Fibroblast of upper back skin (primary cell): ENCODE data around the gene PTPRD.
A peak's percentile ranks its signal among the peaks of the same experiment; 100 is the strongest.

Source experiments
- DNase-seq: peaks from one replicate; pipeline ENCODE4 v3.0.0-alpha.2; 2013

PTPRD gene

DNA sequence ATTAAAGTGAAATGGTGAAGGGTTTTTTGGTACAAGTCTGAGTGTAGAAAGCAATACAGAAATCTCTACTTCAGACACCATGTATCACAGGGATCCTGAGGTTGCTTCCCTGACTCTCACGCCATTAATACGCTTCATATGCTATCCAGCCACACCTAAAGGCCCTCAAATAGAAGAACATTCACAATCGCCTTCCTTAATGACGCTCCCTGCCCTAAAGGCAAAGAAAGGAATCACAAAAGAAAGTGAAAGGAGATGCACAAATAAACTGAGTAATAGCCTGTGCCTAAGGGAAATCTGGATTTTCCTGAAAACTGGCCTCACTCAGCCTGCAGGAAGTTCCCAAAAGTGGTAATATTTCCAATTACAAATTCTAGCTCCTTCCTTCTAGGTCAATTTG lies 1810.6 kb downstream of the PTPRD start:
- DNase-seq = no peak

DNA sequence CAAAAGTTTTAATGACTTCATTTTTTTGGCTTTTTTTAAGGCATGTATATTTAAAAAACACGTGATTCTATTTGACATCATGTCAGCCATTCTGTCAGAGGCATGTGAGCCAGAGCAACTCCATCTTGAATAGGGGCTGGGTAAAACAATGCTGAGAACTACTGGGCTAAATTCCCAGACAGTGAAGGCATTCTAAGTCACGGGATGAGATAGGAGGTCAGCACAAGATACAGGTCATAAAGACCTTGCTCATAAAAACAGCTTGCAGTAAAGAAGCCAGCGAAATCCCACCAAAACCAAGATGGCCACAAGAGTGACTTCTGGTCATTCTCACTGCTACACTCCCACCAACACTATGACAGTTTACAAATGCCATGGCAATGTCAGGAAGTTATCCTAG lies 1812.6 kb downstream of the PTPRD start:
- DNase-seq = no peak

DNA sequence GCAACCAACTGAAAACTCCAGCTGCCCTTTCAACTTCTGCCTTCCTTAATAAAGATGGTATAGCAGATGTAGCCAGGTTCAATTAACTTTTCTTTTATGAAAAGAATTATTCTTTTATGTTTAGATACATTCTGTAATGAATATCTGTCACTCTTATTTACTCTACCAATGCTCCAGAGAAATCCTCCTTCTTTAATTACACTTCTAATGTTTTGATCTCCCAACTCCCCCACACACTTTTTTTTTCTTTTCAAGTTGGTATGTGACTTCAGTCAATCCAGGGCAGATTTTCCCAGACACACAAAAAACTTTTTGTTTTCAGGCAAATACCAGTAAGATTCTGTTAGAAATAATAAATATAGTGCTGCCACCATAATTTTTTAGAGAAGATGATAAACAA lies 1813.2 kb downstream of the PTPRD start:
- no peak for DNase-seq

DNA sequence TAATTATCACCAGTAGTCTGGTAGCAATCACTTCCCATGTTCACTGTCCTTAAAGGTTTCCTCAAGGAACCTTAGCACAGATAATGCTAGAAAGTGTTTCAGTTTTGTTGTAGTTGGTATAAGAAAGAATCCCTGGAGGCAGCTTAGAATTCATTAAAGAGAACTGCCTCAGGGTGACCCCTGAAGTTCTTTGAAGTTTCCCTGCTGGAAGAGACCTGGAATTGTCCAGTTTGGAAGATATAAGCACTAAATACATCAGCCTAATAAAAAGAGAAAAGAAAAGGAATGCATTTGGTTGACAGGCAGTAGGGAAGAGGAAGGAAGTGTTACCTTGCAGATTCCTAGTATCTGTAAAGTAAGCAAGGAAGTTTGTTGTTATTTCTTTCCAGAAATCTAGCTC lies 1813.6 kb downstream of the PTPRD start:
- DNase-seq = no peak

DNA sequence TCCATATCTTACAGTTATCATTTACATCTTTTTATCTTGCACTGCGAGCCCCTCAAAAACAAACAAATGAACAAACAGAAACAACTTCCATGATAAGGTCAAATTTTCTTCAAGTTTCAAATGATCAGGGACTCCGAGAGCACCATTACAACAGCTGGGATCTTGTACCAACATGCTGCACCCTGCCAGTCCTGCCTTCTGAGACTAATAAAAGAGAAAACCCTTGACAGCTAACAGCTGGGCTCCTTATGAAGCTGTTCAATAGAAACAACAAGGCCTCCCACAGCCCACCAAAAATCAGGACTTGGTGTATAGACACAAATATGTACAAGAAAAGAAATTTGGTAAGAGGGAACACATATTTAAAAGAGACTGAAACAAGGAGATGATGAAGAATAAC lies 1828.0 kb downstream of the PTPRD start:
- DNase-seq = no peak

DNA sequence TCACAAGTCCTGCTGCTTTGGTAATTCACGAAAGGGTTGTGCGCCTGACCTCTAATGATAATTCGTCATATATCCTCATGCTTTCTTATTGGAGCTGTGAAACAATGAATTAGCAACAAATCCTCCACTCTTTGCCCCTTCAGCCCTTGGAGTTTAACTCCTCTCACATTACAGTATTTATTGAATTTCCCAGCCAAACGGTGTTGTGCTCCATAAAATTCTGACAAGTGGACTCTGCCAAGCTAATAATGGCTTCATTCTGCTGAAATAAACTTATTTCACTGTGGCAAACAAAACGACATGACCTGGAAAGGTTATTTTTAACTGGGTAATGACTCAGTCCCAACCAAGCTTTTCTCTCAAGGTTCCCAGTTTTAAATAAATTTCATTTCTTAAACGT lies 1828.9 kb downstream of the PTPRD start:
- no peak for DNase-seq

DNA sequence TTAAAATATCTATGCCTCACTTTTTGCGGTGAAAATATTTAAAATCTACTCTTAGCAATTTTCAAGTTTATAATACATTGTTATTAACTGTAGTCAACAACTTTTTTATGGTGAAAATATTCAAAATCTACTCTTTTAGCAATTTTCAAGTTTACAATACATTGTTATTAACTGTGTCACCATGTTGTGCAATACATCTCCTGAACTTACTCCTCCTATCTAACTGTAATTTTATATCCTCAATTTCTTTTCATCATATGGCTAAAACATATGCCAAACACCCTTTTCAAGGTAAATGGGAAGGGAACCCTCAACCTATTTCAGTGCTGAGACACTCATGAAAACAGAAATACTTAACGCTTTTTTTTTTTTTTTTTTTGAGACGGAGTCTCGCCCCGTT lies 1830.6 kb downstream of the PTPRD start:
- no peak for DNase-seq

DNA sequence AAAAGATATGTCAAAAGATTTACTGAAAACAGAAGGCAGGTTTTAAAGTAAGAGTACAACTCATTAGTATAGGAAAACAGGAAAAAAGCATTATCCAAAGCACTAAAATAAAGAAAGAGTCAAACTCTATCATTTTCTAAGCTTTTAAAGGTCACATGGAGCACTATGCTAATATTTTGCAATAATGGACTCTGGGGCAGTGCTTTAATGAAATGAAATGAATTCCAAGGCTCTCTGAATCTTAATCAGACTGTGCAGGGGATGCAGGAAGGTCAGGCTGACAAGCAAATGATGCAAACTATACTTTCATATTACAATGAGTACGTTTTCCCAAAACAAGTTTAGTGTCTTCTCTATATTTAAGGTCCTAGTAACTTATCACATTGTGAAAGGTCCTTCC lies 1831.3 kb downstream of the PTPRD start:
- no peak for DNase-seq

DNA sequence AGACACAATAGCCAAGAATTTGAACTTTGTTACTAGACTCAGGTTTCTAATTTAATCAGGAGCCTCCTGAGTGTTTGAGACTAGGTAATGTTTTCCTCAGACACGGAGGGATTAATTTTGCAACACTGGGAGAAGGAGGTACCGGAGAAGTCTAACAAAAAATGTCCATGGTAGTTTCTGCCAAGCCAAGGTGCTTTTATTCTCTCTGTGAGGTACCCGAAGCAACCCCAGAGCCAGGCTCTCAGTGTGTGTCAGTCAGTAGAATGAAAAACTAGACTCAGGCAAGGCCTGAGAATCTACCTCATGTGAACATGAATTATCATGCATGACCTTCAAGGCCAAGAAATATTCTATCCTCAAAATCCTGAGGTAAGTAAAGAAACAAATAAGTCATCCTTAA lies 1832.4 kb downstream of the PTPRD start:
- DNase-seq = no peak

DNA sequence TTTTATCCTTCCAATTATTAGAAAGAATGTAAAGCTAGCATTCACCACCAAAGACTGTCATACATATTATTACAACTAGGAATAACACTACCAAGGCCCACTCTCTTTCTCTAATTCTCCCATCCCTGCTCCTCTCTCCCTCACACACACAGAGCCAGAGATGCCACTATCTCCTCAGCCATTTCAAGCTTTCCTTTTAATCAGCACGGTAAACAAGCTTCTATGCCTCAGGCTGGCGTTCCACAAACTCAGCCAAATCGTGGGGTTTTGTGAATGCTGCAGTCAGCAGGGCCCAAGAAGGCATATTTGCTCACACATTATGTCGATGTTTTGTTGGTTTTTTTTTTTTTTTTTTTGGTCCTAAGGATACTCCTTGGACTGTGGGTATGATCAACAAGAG lies 1833.3 kb downstream of the PTPRD start:
- DNase-seq = no peak

DNA sequence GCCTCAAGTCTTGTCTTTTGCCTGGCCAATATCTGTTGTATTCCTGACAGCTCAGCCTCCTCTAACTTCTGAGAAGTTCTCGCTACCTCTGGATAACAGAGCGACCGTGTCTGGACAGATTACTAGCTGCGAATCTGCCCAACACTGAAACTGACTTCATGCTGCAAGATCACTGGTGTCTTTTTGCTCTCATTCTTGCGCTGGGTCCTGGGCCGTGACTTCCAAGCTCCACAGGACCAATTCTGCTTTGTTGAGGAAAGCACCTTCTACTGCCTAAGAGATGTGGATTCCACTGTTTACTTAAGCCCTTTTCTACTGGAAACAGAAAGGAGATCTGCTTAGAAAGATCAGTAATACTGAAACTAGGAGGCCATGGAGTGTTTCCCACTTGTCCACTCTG lies 1834.4 kb downstream of the PTPRD start:
- no peak for DNase-seq

DNA sequence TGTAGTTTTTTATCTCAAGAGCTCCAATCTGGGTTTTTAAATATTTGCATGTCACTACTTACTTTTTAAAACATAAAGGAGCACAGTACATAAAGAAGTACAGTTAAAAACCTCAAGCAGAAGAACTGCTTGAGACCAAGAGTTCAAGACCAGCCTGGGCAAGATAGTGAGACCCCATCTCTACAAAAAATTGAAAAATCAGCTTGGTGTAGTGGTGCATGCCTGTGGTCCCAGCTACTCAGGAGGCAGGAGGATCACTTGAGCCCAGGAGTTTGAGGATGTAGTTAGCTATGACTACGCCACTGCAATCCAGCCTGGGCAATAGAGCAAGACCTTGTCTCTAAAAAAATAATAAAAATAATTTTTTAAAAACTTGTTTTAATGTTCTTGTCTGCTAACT lies 1840.5 kb downstream of the PTPRD start:
- no peak for DNase-seq

DNA sequence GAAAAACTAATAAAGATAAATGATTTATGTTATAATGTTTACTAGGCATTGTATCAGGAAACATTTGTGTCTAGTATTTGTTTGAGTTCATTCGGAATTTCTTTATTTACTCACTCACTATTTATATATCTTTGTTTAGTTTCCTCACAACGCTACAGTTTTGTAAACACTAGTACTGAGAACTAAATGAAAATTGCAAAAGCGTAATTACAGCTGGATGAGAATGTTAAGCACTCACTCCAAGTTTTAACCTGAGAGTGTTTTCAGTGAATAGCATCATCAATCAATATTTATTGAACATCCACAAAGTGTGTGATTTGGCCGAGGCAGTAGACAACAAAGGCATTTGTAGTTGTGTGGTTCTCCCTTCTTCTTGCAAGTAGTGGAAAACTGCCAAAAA lies 1843.6 kb downstream of the PTPRD start:
- no peak for DNase-seq

DNA sequence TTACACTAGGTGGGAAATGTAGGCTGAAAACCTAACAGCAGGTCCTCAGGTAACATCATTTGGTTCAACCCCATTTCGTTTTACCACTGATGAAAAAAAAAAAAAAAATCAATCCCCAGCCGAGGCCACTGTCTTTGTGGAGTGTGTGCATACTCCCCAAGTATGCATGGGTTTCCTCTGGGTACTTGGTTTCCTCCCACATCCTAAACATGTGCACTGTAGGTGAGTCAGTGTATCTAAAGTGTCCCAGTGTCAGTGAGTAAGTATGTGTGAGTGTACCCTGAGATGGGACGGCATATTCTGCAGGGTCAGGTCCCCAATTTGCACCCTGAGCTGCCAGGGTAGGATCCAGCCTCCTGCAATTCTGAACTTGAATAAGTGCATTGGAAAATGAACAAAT lies 1846.7 kb downstream of the PTPRD start:
- peak; percentile 34 for DNase-seq

DNA sequence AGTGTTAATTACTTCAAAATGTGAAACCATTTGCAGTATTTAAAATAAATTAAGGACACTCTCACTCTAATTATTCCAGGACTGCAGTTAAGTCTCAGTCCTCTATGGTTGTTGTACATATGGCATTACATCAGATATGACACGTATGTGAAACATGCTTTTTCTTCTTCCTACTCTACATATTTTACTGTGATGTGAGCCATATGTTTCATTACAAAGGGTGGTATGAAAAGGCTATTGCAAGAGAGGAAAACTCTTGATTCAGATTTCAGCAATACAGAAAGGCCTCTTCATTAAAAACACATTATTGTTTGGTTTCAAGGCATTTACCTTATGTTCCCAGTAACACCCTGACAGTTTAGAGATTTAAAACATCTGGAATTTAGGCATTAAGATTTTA lies 1848.8 kb downstream of the PTPRD start:
- peak; percentile 90 for DNase-seq

DNA sequence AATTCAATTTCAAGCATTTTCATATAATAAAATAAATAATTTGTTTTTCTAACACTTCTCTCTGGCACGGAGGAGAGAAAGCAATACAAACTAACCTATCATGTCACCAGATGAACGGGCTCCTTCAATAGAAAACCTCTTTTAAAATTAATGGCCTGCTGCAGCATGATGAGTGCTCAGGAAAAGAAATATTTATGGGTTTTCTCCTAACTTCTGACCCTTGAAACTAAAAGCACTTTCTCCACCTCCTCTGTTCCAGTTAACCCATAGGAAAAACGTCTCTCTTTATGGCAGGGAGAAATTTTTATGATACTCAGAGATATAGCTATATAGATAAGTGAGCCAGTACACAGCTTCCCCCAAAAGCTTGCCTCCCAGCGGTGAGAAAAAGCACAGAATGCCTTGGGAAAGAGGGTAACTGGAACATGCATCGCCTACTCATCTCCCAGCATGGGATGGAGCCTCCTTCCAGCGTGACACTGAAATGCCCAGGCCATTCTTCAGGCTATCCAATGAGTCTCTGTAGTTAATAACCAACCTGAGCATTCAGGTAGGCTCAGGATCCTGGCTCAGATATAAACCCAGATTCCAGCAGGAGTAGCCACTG lies 1850.2 kb downstream of the PTPRD start:
- DNase-seq = no peak

DNA sequence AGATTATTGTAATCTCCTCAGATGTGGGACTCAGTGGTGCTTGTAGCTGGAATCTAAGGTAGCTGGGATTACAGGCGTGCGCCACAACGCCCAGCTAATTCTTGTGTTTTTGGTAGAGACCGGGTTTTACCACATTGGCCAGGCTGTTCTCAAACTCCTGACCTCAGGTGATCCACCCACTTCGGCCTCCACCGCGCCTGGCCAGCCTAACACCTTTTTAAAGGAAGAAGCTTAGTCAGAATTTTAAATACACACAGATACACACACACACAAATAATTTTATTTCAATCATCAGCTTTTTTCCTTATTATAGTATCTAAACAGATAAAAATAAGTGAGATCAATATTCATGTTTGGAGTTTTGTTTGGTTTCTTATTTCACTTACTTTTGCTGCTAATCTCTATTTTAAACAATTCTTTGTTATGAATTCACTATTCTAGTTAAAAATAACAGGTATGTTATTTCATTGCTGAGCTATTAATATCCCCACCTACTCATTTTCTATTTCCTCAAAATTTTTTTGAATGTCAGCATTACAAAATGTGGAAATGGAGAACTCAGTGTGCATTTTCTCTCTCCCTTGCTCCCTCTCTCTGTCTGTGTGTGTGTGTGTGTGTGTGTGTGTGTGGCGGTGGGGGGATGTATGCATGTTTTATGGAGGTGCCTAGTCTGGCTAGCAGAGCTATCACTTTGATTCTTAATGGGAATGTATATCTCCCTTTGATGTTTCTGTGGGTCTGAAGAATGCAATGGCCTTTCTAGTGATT lies 1852.6 kb downstream of the PTPRD start:
- no peak for DNase-seq

DNA sequence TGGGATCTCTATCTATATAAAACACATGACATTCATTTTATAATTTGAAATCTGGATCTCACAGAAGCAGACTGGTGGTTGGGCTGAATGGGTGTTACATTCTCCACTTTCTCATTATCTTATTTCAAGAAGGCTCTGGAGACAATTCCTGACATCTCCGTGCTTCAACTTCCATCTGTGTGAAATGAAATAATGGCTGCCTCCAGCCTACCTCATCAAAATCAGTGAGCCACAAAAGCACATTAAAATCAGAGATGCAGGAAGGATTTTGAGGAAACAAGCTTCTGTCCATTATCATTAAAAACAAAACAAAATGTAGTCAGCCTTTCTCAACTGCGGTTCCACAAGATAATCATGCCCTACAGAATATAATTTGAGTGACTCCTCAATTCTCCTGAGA lies 1854.9 kb downstream of the PTPRD start:
- no peak for DNase-seq

DNA sequence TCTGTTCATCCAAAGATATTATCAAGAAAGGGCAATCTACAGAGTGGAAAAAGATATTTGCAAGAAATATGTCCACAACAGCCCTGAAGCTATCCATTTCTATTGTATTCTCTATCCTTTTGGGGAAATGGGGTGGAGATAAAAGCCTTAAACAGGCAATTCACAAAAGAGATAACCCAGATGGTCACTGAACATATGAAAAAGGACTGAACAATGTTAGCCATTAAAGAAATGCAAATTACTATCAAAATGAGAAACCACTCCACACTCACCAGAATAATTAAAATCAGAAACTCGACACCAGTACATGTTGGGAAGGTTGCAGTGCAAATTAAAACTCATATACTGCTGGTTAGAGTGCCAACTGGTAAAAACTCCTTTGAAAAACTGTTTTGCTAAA lies 1858.1 kb downstream of the PTPRD start:
- DNase-seq = no peak

DNA sequence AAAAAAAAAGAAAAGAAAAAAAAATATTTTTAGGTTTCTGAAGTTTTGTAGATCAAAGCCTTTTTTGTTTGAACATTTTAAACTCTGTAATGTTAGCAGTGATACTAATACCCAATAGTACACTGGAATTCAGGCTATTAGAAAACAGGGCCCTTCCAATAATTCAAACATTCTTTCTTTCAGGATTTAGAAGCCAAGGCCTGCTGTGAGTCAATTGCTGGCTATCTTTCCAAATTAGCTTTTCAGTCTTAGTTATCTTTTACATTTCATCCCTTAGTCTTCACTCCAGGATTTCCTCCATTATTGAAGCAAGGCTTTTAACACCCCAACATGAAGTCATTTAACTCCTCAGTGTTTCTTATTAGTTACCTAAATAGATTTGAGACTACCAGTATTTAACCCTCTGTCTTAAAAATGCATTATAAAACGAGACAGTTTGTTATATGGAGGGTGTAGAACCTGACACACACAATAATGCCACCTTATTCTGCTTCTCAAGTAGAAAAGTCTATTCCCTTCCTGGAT lies 1861.3 kb downstream of the PTPRD start:
- peak; percentile 55 for DNase-seq

DNA sequence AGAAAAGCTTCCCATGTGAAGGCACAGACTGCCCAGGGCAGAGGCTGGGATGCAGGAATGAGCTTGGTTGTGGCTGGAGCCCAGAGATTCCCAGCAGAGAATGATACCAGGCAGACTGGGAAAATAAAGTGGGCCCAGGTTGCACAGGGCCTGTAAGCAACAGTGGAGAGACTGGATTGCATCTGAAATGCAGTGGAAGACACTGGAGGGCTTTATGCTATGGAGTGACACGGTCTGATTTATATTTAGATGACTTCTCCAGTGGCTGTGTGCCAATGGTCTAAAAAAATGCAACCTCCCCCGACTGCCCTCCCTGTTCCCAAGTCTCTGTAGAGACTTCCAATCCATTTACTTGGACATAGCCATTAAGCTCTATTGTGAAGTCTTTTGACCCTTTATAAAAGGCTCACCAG lies 1862.2 kb downstream of the PTPRD start:
- DNase-seq = peak; percentile 81

DNA sequence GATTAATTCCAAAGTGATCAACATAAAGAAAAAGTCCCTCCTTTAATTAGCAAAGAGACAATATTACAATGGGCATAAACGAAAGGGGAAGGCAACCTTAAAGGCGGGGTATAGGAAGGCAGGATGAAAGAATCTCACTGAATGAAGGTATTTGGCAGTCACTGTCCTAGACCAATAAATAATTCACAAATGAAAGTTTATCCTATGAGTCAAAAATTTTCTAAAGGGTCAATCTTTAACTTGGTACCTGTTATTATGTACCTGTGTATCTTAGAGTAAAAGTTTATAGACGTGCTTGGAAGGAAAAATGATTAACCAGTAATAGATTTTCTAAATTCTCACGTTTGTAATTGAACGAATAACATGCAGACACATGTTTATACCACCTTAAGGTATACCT lies 1867.5 kb downstream of the PTPRD start:
- DNase-seq = no peak

DNA sequence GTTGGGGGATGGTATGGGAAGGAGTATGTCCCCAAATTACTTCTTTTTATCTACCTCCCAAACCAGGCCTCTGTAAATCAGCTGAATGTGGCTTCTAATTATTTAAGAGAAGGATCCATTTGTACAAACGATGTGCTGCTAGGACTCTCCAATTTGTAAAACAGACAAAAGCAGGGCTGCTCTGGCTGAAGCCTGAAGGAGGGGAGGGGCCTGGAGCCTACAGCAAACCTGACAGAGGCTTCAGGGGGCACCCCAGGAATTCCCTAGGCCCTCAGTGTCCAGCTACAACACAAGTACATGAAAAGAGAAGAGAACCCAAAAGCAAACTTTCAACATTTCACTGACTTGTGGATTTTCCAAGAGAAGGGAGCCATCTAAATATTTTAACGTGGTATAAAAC lies 1873.9 kb downstream of the PTPRD start:
- no peak for DNase-seq

DNA sequence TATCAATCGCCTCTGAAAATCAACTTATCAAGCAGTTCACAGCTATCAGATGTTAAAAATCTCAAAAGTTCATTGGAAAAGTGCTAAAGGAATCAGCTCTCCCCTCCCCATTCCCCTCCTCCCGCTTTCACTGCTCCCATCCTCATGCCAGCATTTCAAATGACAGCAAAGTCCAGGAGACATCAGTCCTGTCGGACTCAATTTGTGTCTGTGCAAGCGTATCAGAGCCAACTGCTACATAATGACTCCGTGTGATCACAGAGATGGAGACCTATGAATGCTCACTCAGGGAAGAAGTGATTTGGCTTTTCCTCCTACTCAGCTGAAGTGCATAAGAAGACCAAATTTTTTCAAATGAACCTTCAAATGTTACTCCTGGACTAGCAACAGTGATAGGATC lies 1876.0 kb downstream of the PTPRD start:
- no peak for DNase-seq

DNA sequence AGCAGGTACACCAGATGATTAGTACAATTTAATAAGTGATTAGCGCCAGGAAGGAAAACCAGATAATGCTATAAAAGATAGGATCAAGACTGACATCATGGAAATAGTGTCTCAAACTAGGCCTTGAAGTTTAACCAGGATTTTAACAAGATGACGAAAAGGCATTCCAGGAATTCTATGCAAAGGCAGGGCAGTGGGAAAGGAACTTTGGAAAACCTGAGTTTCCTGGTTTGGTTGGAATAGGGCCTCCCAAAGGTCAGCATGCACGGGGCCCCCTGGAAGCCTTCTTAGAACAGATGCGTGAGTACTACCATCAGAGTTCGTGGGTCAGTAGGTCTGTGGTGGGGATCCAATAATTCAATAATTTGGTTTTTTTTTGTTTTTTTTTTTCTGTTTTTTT lies 1878.0 kb downstream of the PTPRD start:
- peak; percentile 78 for DNase-seq
